ENCODE measurements around the gene SBF2.

SBF2 gene

DNA sequence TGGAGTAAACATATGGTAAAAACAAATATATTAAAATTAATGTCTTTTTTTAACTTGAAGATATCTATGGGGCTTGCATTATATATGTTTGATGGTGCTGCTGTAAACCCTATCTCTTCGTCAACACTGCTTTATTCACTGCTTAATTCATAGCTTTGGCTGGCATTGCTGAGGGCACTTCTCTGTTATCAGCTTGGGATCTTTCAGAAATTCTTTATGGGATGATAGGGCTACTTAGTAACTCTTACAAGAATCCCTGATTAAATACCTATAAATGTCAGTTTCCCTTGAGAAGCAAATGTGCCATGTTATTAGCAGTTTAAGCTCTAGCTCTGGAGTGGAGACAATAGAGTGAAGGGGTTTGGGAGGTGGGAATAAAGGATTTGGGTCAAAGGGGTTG, 517.8 kb downstream of the SBF2 start:
- CTCF ChIA-PET, result no interaction called here
- no peak overlapping the region for H3K27ac ChIP-seq
- TF ChIP-seq, protein P1, sequence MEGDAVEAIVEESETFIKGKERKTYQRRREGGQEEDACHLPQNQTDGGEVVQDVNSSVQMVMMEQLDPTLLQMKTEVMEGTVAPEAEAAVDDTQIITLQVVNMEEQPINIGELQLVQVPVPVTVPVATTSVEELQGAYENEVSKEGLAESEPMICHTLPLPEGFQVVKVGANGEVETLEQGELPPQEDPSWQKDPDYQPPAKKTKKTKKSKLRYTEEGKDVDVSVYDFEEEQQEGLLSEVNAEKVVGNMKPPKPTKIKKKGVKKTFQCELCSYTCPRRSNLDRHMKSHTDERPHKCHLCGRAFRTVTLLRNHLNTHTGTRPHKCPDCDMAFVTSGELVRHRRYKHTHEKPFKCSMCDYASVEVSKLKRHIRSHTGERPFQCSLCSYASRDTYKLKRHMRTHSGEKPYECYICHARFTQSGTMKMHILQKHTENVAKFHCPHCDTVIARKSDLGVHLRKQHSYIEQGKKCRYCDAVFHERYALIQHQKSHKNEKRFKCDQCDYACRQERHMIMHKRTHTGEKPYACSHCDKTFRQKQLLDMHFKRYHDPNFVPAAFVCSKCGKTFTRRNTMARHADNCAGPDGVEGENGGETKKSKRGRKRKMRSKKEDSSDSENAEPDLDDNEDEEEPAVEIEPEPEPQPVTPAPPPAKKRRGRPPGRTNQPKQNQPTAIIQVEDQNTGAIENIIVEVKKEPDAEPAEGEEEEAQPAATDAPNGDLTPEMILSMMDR (conservative IDR thresholded peaks at IDR 0.05; ENCODE audit: low read depth), result no peak
- POLR2A ChIA-PET (ENCODE audit: low non-redundant PET), result no interaction called here
- DNase-seq (ENCODE audit: low spot score), result no peak

- ChIA-PET POLR2A (ENCODE audit: low non-redundant PET) (no interaction called here), CTCF (no interaction called here)
- H3K27ac ChIP-seq, result no peak overlapping the region
- TF ChIP-seq, protein P1 (conservative IDR thresholded peaks at IDR 0.05; ENCODE audit: low read depth), result no peak
- no peak for DNase-seq (ENCODE audit: low spot score)
These were observed 518.6 kb downstream of the SBF2 start for GRCh38 chr11:9775398-9775779.

- no peak for DNase-seq (ENCODE audit: low spot score)
- H3K27ac ChIP-seq, result no peak overlapping the region; the same call in 1 of the 2 replicates
- POLR2A ChIA-PET (ENCODE audit: low non-redundant PET), result no interaction called here
These were observed 519.2 kb downstream of the SBF2 start for GRCh38 chr11:9774591-9775397.

DNA sequence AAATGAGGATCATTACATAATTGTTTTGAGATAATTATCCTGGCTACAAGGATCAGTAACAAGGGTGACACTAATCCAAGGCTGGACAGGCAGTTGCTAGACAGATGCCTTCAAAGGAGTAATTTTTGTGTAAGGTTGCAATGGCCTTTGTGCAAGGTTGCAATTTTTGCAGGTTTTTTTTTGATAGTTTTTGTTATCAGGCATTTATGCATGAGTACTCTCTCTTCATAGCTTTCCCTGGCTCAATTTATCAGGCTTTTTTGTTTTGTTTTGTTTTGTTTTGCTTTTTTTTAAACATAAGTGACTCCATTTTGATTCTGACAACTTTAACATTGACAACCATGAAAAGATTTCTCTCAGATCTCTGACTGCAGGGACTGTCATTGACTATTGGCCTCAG, 519.9 kb downstream of the SBF2 start:
- CTCF ChIA-PET, result no interaction called here
- DNase-seq (ENCODE audit: low spot score), result no peak
- TF ChIP-seq, protein P1 (conservative IDR thresholded peaks at IDR 0.05; ENCODE audit: low read depth), result no peak
- POLR2A ChIA-PET (ENCODE audit: low non-redundant PET), result no interaction called here
- H3K27ac ChIP-seq, result no peak overlapping the region

More at GRCh38 chr11:9774591-9775397, 519.2 kb downstream of the SBF2 start:
- CTCF ChIA-PET, result no interaction called here
- TF ChIP-seq, protein P1 (conservative IDR thresholded peaks at IDR 0.05; ENCODE audit: low read depth), result no peak

GRCh38 chr11:9773524-9773923, 520.5 kb downstream of the SBF2 start:
- ChIA-PET CTCF (no interaction called here), POLR2A (ENCODE audit: low non-redundant PET) (no interaction called here)
- TF ChIP-seq, protein P1 (conservative IDR thresholded peaks at IDR 0.05; ENCODE audit: low read depth), result no peak
- H3K27ac ChIP-seq, result no peak overlapping the region
- no peak for DNase-seq (ENCODE audit: low spot score)

GRCh38 chr11:9772218-9772617, 521.8 kb downstream of the SBF2 start:
- POLR2A ChIA-PET (ENCODE audit: low non-redundant PET), result no interaction called here
- no peak for DNase-seq (ENCODE audit: low spot score)
- TF ChIP-seq, protein P1 (conservative IDR thresholded peaks at IDR 0.05; ENCODE audit: low read depth), result no peak
- CTCF ChIA-PET, result no interaction called here
- H3K27ac ChIP-seq, result no peak overlapping the region
